WTC11 (cell line): ENCODE measurements around the gene PKMYT1. TPM values are rescaled to one million over a fixed set of nuclear protein-coding genes. Genes with fewer than 3 reads are reported as not detected.

ENCODE experiments used
- ATAC-seq: fragments of 200-7000 bp; cut with Tn5 transposase; 2 replicates; pipeline ENCODE4 v1.10.0; 2021; ENCODE audit warnings: mild to moderate bottlenecking, moderate library complexity
- CTCF ChIA-PET: fragments of 300-600 bp; sonication (Branson Sonifier 250); formaldehyde crosslinking; loops from one replicate; lab custom pipeline; 2021; ENCODE audit warnings: antibody characterized with exemption; lab: Charles Lee
- POLR2A ChIA-PET: fragments of 350-600 bp; sonication (Branson Sonifier 250); formaldehyde crosslinking; loops from one replicate; lab custom pipeline; 2021; ENCODE audit warnings: antibody characterized with exemption; lab: Charles Lee
- DNase-seq: peaks from one replicate; pipeline ENCODE4 v3.0.0; 2021; ENCODE audit warnings: low spot score
- H3K27ac Mint-ChIP-seq: 2 replicates; pipeline ENCODE4 v1.8.0; 2021; ENCODE audit warnings: mixed read lengths
- H3K27me3 Mint-ChIP-seq: 2 replicates; pipeline ENCODE4 v1.8.0; 2021; ENCODE audit warnings: low read depth, mild to moderate bottlenecking, moderate library complexity, mixed read lengths
- H3K36me3 Mint-ChIP-seq: 2 replicates; pipeline ENCODE4 v1.8.0; 2021; ENCODE audit warnings: mixed read lengths
- H3K4me1 Mint-ChIP-seq: 2 replicates; pipeline ENCODE4 v1.8.0; 2022; ENCODE audit warnings: mixed read lengths
- H3K4me3 Mint-ChIP-seq: 2 replicates; pipeline ENCODE4 v1.8.0; 2021; ENCODE audit warnings: mild to moderate bottlenecking, moderate library complexity, mixed read lengths
- H3K9me3 Mint-ChIP-seq: 2 replicates; pipeline ENCODE4 v1.8.0; 2021; ENCODE audit warnings: mixed read lengths
- ATF1 ChIP-seq: sonication (generic); formaldehyde crosslinking; IDR thresholded peaks from 2 replicates; pipeline ENCODE4 v1.8.1; 2023; ENCODE audit warnings: mild to moderate bottlenecking, moderate library complexity, missing genetic modification reagents
- CREM ChIP-seq: sonication (generic); formaldehyde crosslinking; IDR thresholded peaks from 2 replicates; pipeline ENCODE4 v1.8.1; 2022; ENCODE audit warnings: mild to moderate bottlenecking, missing genetic modification reagents, moderate library complexity
- CTCF ChIP-seq: fragments of 200-600 bp; IDR thresholded peaks from 2 replicates; pipeline ENCODE4 v1.8.0; 2022; ENCODE audit warnings: antibody characterized with exemption
- FOXK1 ChIP-seq: sonication (generic); formaldehyde crosslinking; IDR thresholded peaks from 2 replicates; pipeline ENCODE4 v1.8.0; 2022; ENCODE audit warnings: mild to moderate bottlenecking, moderate library complexity, missing genetic modification reagents
- FOXP4 ChIP-seq: sonication (generic); formaldehyde crosslinking; IDR thresholded peaks from 2 replicates; pipeline ENCODE4 v1.8.0; 2022; ENCODE audit warnings: mild to moderate bottlenecking, missing genetic modification reagents
- GTF2I ChIP-seq: fragments of 250-450 bp; sonication (Bioruptor Pico); conservative IDR thresholded peaks from 2 replicates; pipeline ENCODE4 v1.4.0; 2021; ENCODE audit warnings: mild to moderate bottlenecking
- IRF1 ChIP-seq: sonication (generic); formaldehyde crosslinking; IDR thresholded peaks from 2 replicates; pipeline ENCODE4 v1.8.0; 2023; ENCODE audit warnings: missing genetic modification reagents
- KAT7 ChIP-seq: sonication (generic); formaldehyde crosslinking; IDR thresholded peaks from 2 replicates; pipeline ENCODE4 v1.8.1; 2023; ENCODE audit warnings: missing genetic modification reagents, mild to moderate bottlenecking, borderline replicate concordance
- MYBL2 ChIP-seq: sonication (generic); formaldehyde crosslinking; IDR thresholded peaks from 2 replicates; pipeline ENCODE4 v1.8.1; 2023; ENCODE audit warnings: mild to moderate bottlenecking, moderate library complexity, missing genetic modification reagents
- NFATC4 ChIP-seq: fragments of 250-450 bp; sonication (Bioruptor Pico); IDR thresholded peaks from 2 replicates; pipeline ENCODE4 v1.9.0; 2021; ENCODE audit warnings: mild to moderate bottlenecking
- NR2C2 ChIP-seq: sonication (generic); formaldehyde crosslinking; IDR thresholded peaks from 2 replicates; pipeline ENCODE4 v1.8.0; 2022; ENCODE audit warnings: mild to moderate bottlenecking, missing genetic modification reagents
- NR3C1 ChIP-seq: sonication (generic); formaldehyde crosslinking; conservative IDR thresholded peaks from 2 replicates; pipeline ENCODE4 v1.8.1; 2023; ENCODE audit warnings: low read depth, mild to moderate bottlenecking, missing genetic modification reagents
- RELA ChIP-seq: sonication (generic); formaldehyde crosslinking; IDR thresholded peaks from 2 replicates; pipeline ENCODE4 v1.8.1; 2022; ENCODE audit warnings: missing genetic modification reagents, mild to moderate bottlenecking, borderline replicate concordance
- RORB ChIP-seq: fragments of 250-450 bp; sonication (Bioruptor Pico); IDR thresholded peaks from 2 replicates; pipeline ENCODE4 v1.9.0; 2021; ENCODE audit warnings: mild to moderate bottlenecking
- SMAD3 ChIP-seq: sonication (generic); formaldehyde crosslinking; IDR thresholded peaks from 2 replicates; pipeline ENCODE4 v1.8.0; 2022; ENCODE audit warnings: missing genetic modification reagents, mild to moderate bottlenecking, borderline replicate concordance
- ZNF219 ChIP-seq: sonication (generic); formaldehyde crosslinking; IDR thresholded peaks from 2 replicates; pipeline ENCODE4 v1.8.0; 2023; ENCODE audit warnings: missing genetic modification reagents, mild to moderate bottlenecking, borderline replicate concordance
- ZNF281 ChIP-seq: sonication (generic); formaldehyde crosslinking; IDR thresholded peaks from 2 replicates; pipeline ENCODE4 v1.8.0; 2023; ENCODE audit warnings: mild to moderate bottlenecking, missing genetic modification reagents
- ZNF317 ChIP-seq: sonication (generic); formaldehyde crosslinking; IDR thresholded peaks from 2 replicates; pipeline ENCODE4 v1.8.1; 2023; ENCODE audit warnings: low read depth, mild to moderate bottlenecking, moderate library complexity, missing genetic modification reagents, borderline replicate concordance
- ZNF416 ChIP-seq: fragments of 250-450 bp; sonication (Bioruptor Pico); IDR thresholded peaks from 2 replicates; pipeline ENCODE4 v1.9.0; 2021; ENCODE audit warnings: mild to moderate bottlenecking, inconsistent platforms
- ZNF423 ChIP-seq: fragments of 250-450 bp; sonication (Bioruptor Pico); IDR thresholded peaks from 2 replicates; pipeline ENCODE4 v2.1.2; 2022; ENCODE audit warnings: mild to moderate bottlenecking, moderate library complexity
- total RNA-seq: library from RNA; stranded (reverse); gene quantifications from 3 replicates; pipeline ENCODE4 v1.2.3, GENCODE V29; 2021
- TF ChIP-seq, protein P1 (sequence below): sonication (generic); formaldehyde crosslinking; IDR thresholded peaks from 2 replicates; pipeline ENCODE4 v1.8.0; 2022; ENCODE audit warnings: mild to moderate bottlenecking, missing genetic modification reagents

Gene PKMYT1
- total RNA-seq, 1 experiment from 2014 or later, result 120 TPM

DNA sequence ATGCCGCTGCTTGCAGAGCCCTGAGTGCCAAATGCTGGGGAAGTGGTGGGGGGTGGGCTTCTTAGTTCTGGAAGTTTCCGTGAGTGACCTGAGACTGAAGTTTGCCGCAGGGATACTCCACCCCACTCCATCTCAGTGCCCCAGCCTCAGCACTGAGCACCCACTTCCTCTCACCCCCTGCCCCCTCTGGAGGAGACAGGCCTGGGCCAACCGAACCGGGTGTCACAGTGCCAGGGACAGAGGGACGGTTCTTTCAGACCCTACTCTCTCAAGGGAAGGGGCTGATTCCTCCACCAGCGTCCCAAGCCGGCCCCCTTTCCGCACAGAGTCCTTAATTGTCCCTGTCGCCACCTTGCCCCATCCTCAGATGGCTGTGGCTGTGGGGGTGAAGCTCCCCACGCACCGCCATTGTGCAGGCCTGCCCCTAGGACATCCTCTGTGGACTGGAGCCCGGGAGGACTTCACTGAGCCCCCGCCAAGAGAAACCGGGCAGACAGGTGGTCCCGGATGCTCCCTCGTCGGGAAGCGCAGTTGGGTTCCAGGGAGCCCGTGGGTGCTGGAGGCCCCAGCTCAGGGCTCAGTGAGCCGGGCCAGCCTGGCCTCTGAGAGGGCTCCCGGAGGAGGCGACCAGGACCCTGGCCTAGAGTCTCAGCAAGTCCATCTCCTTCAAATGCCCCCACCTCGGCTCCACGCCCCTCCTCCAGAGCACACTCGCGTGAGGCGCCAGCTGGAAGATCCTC, 17.7 kb downstream of the PKMYT1 start (continued):
- TF ChIP-seq SMAD3 (no peak), CREM (CRISPR knock-in tag) (no peak), GTF2I (CRISPR knock-in tag) (no peak), IRF1 (CRISPR knock-in tag) (no peak), FOXK1 (CRISPR knock-in tag) (no peak), KAT7 (CRISPR knock-in tag) (no peak), RORB (CRISPR knock-in tag) (no peak)

GRCh38 chr16:2960183-2961010, 19.8 kb downstream of the PKMYT1 start:
- TF ChIP-seq, protein P1, sequence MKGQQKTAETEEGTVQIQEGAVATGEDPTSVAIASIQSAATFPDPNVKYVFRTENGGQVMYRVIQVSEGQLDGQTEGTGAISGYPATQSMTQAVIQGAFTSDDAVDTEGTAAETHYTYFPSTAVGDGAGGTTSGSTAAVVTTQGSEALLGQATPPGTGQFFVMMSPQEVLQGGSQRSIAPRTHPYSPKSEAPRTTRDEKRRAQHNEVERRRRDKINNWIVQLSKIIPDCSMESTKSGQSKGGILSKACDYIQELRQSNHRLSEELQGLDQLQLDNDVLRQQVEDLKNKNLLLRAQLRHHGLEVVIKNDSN (CRISPR knock-in tag), result no peak
- TF ChIP-seq ATF1 (CRISPR knock-in tag) (no peak), ZNF423 (CRISPR knock-in tag) (no peak), ZNF219 (CRISPR knock-in tag) (no peak), MYBL2 (CRISPR knock-in tag) (no peak), ZNF281 (CRISPR knock-in tag) (no peak), ZNF416 (CRISPR knock-in tag) (no peak), NR3C1 (CRISPR knock-in tag) (no peak), RELA (CRISPR knock-in tag) (no peak)
- TF ChIP-seq, all 79 proteins: peak for 0
- H3K4me1 Mint-ChIP-seq, result peaks cover 21% of the 10 kb centered on the region
- ChIA-PET POLR2A (no interaction called here), CTCF (interaction anchor here (0.7 to 2.3 kb wide), 8 partner anchors 9 to 146 kb away, joined by 3 to 11 read pairs (median 4); partner anchors contain the start of gene PAQR4)
- DNase-seq (no peak), ATAC-seq (no peak)
- H3K36me3 Mint-ChIP-seq, result no peaks in the 10 kb centered on the region
- no peaks in the 10 kb centered on the region for H3K9me3 Mint-ChIP-seq
- H3K4me3 Mint-ChIP-seq, result no peak overlapping the region
- H3K27ac Mint-ChIP-seq, result no peak overlapping the region
- peaks cover 9% of the 10 kb centered on the region for H3K27me3 Mint-ChIP-seq

DNA sequence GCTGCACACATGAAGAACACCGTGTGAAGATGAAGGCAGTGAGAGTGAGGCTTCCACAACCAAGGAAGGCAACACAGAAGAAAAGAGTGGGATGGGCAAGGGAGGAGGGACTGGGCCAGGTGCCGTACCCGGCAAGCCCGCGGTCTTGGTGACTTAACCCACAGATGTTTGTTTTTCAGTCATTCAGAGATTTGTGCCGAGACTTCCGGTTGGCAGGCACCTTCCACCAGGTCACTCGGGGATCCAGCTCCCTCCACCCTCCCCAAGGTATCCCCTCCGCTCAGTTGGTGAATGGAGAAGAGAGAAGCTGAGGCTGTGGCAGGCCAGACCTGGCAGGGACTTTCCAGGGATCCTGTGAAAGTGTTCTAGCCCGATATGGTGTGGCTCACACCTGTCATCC, 21.0 kb downstream of the PKMYT1 start:
- no peaks in the 10 kb centered on the region for H3K9me3 Mint-ChIP-seq
- ATAC-seq (no peak), DNase-seq (no peak)
- ChIA-PET POLR2A (no interaction called here), CTCF (interaction anchor here (0.7 to 2.3 kb wide), 5 partner anchors 11 to 73 kb away, joined by 6 to 11 read pairs (median 8); partner anchors contain the start of gene PAQR4)
- no peaks in the 10 kb centered on the region for H3K36me3 Mint-ChIP-seq
- no peak overlapping the region for H3K4me3 Mint-ChIP-seq
- peaks cover 6% of the 10 kb centered on the region for H3K27me3 Mint-ChIP-seq
- no peak overlapping the region for H3K27ac Mint-ChIP-seq
- H3K4me1 Mint-ChIP-seq, result peaks cover 24% of the 10 kb centered on the region
- no peak for TF ChIP-seq NR2C2 (CRISPR knock-in tag)
- TF ChIP-seq ZNF281 (CRISPR knock-in tag), result no peak
- no peak for TF ChIP-seq NFATC4 (CRISPR knock-in tag)
- TF ChIP-seq CTCF, result no peak
- TF ChIP-seq ZNF317 (CRISPR knock-in tag), result no peak
- TF ChIP-seq FOXP4 (CRISPR knock-in tag), result no peak
